A549 (cell line): ENCODE results near the gene RANBP17.
"Not testable (repeated sequence)": the region's sequence is repeated elsewhere in the genome, so short reads cannot be mapped to it uniquely, and the experiment has no call there.

ENCODE experiments used
- BCL3 ChIP-seq: fragments of >200 bp; sonication (Bioruptor Twin); formaldehyde crosslinking; IDR thresholded peaks from 3 replicates; pipeline ENCODE4 v1.6.1; 2016
- CTCF ChIP-seq: fragments of >200 bp; sonication (Bioruptor Twin); formaldehyde crosslinking; IDR thresholded peaks from 3 replicates; pipeline ENCODE4 v1.5.1; 2016
- EHMT2 ChIP-seq: fragments of 200-600 bp; sonication (generic); IDR thresholded peaks from 2 replicates; pipeline ENCODE4 v1.6.1; 2016; ENCODE audit warnings: antibody characterized with exemption, low read depth, mild to moderate bottlenecking, moderate library complexity
- ELK1 ChIP-seq: fragments of 150-350 bp; IDR thresholded peaks from 2 replicates; pipeline ENCODE4 v1.6.1; 2014; ENCODE audit warnings: low read depth, mild to moderate bottlenecking, low read length
- KDM1A ChIP-seq: fragments of 200-600 bp; sonication (generic); IDR thresholded peaks from 2 replicates; pipeline ENCODE4 v1.6.1; 2016; ENCODE audit warnings: low read depth, mild to moderate bottlenecking
- POLR2A ChIP-seq: IDR thresholded peaks from 2 replicates; pipeline ENCODE4 v1.6.1; 2012; ENCODE audit warnings: mild to moderate bottlenecking, low read length
- REST ChIP-seq: fragments of 200-600 bp; sonication (generic); IDR thresholded peaks from 2 replicates; pipeline ENCODE4 v1.6.1; 2016; ENCODE audit warnings: antibody characterized with exemption, mild to moderate bottlenecking, moderate library complexity

GRCh38 chr5:171178190-171178589 is 316.4 kb downstream of the RANBP17 start:
- not testable (repeated sequence) for TF ChIP-seq REST, CTCF, BCL3, POLR2A, ELK1, EHMT2, KDM1A
